Thyroid gland (tissue), 4 donors: ENCODE measurements around the gene REEP1. TPM values are rescaled to one million over a fixed set of nuclear protein-coding genes. Genes with fewer than 3 reads are reported as not detected.

Experiments
- DNase-seq, 2 donors: peaks; one replicate each; pipeline ENCODE4 v3.0.0-alpha.2; 2019
- H3K27ac ChIP-seq, 3 donors: fragments of 200-600 bp; sonication (generic); 1 replicate in 2 of 3; 2 replicates in 1 of 3; pipeline ENCODE4 v1.5.1; 2016 to 2019; ENCODE audit warnings: mild to moderate bottlenecking in 1 of 3, moderate library complexity in 1 of 3
- H3K27me3 ChIP-seq: fragments of 200-600 bp; sonication (generic); one replicate; pipeline ENCODE4 v1.5.1; 2019
- H3K36me3 ChIP-seq, 2 donors: fragments of 200-600 bp; sonication (generic); one replicate each; pipeline ENCODE4 v1.5.1; 2016 to 2019
- H3K4me1 ChIP-seq, 2 donors: fragments of 200-600 bp; sonication (generic); one replicate each; pipeline ENCODE4 v1.5.1; 2017 to 2019
- H3K4me3 ChIP-seq, 3 donors: fragments of 200-600 bp; sonication (generic); replicated peaks in 1 of 3; 1 replicate in 2 of 3; 2 replicates in 1 of 3; pipeline ENCODE4 v1.5.1; 2016; ENCODE audit warnings: mild to moderate bottlenecking in 1 of 3
- H3K9me3 ChIP-seq: fragments of 200-600 bp; sonication (generic); one replicate; pipeline ENCODE4 v1.5.1; 2017
- POLR2A ChIP-seq, 2 donors: fragments of 450-650 bp; IDR thresholded peaks; one replicate each; pipeline ENCODE4 v1.6.1; 2017; ENCODE audit warnings: antibody characterized with exemption in 2 of 2, mild to moderate bottlenecking in 2 of 2, moderate library complexity in 1 of 2
- WGBS, 2 donors: methylation state at CpG; one replicate each; pipeline ENCODE4 v1.1.5; 2017; 5-methylcytosine and 5-hydroxymethylcytosine counted together
- intact Hi-C: fragments of 100-400 bp; cut with DNase I; formaldehyde crosslinking; loops from one replicate; pipeline ENCODE4 v1.15.1; 2023
- total RNA-seq, 4 donors: library from RNA; depleted of rRNA; stranded (reverse); fragments of >200 nt; gene quantifications; one replicate each; pipeline ENCODE4 v1.2.3, GENCODE V29; 2016
- TF ChIP-seq, protein P1 (sequence below), 6 experiments: fragments of 200-600 bp in 3 of 6; fragments of 450-650 bp in 3 of 6; sonication (generic) in 3 of 6; IDR thresholded peaks; one replicate each; pipeline ENCODE4 v1.5.1; 2016 to 2019; ENCODE audit warnings: antibody characterized with exemption in 6 of 6, mild to moderate bottlenecking in 2 of 6, inconsistent platforms in 1 of 6, moderate library complexity in 1 of 6

REEP1 gene
- total RNA-seq, 4 donors from 2014 or later: 2.5 to 7.1 (median 5.5) TPM

DNA sequence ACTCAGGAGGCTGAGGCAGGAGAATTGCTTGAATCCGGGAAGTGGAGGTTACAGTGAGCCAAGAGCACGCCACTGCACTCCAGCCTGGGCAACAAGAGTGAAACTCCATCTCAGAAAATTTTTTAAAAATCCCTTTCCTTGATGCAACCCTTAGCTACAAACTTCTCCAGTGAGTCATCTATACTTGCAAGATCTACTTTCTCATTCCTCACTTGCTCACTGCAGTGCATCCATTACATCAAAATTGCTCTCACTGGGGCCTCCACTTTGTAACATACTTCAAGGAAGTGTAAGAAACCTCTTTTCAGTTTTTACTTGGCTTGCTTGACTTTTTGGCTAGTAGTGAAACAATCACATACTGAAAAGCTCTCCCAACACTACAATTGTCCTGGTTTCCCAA lies 65.3 kb downstream of the REEP1 start:
- Histone ChIP-seq H3K36me3 (no peaks in the 10 kb centered on the region), H3K27me3 (no peaks in the 10 kb centered on the region), H3K4me1 (no peaks in the 10 kb centered on the region), H3K27ac (no peak overlapping the region), H3K4me3 (no peak overlapping the region), H3K9me3 (peaks cover 2% of the 10 kb centered on the region)
- intact Hi-C loops: no loop called here
- 93 to 98% methylated on average over 2 of the region's 2 CpGs for WGBS, 2 donors
- DNase-seq: no peak
- TF ChIP-seq, protein P1, sequence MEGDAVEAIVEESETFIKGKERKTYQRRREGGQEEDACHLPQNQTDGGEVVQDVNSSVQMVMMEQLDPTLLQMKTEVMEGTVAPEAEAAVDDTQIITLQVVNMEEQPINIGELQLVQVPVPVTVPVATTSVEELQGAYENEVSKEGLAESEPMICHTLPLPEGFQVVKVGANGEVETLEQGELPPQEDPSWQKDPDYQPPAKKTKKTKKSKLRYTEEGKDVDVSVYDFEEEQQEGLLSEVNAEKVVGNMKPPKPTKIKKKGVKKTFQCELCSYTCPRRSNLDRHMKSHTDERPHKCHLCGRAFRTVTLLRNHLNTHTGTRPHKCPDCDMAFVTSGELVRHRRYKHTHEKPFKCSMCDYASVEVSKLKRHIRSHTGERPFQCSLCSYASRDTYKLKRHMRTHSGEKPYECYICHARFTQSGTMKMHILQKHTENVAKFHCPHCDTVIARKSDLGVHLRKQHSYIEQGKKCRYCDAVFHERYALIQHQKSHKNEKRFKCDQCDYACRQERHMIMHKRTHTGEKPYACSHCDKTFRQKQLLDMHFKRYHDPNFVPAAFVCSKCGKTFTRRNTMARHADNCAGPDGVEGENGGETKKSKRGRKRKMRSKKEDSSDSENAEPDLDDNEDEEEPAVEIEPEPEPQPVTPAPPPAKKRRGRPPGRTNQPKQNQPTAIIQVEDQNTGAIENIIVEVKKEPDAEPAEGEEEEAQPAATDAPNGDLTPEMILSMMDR (IDR thresholded peaks at IDR 0.05): no peak

DNA sequence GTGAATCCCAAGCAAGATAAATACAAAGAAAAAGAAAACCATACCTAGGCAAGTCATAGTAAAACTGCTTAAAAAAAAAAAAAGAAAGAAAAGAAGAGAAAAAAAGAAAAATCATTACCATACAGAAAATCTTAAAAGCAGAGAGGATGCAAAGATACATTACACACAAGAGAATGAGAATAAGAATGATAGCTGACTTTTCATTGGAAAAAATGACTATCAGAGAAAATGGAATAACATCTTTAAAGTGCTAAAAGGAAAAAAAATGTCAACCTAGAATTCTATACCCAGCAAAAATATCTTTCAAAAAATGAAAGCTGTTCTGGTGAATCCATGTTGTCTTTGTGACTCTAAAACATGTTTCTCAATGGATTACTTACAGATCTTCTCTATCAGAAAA lies 66.2 kb downstream of the REEP1 start:
- DNase-seq: no peak
- no peaks in the 10 kb centered on the region for H3K4me1 ChIP-seq
- no peaks in the 10 kb centered on the region for H3K36me3 ChIP-seq
- H3K27me3 ChIP-seq: no peaks in the 10 kb centered on the region
- intact Hi-C loops: no loop called here
- H3K9me3 ChIP-seq: peaks cover 2% of the 10 kb centered on the region
- no peak overlapping the region for H3K27ac ChIP-seq
- H3K4me3 ChIP-seq: no peak overlapping the region
- no peak for TF ChIP-seq POLR2A (IDR thresholded peaks at IDR 0.05)
- TF ChIP-seq, protein P1 (IDR thresholded peaks at IDR 0.05): no peak

DNA sequence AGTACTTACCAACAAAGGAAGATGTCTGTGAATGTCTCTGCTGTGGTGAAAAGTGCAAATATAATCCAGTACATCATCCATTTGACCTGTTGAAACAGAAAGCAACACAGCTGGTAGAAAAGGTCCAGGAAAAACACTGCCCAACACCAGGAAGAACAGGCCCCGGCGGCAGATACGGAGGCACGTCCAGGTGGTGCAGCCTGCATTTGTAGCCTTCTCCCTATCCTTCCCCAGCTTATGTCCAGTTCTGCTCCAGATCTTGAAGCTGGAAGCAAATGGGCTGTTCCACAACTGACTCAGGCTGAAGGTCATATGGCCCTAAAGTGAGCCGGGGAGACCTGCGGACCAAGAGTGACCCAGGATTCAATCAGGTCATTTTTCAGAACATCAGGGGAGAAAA lies 73.5 kb downstream of the REEP1 start:
- WGBS, 2 donors: 91% methylated on average over 6 of the region's 6 CpGs

DNA sequence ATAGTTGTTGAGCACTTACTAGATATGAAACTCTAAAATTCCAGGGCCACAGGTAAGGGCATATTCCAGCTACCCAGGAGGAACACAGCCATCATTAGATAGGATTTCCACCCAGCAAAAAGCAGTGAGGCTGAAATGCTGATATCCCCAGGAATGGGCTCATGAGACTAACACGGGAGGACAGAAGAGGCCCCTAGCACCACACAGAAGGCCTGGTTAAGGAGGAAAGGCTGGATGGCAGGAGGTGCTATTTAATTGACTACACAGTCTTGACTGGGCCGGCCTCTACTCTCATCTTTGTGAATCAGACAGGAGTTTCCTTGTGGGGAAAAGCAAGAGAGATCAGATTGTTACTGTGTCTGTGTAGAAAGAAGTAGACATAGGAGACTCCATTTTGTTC lies 76.4 kb downstream of the REEP1 start:
- Histone ChIP-seq H3K9me3 (no peaks in the 10 kb centered on the region), H3K4me1 (no peaks in the 10 kb centered on the region), H3K36me3 (no peaks in the 10 kb centered on the region), H3K27me3 (no peaks in the 10 kb centered on the region), H3K4me3 (no peak overlapping the region), H3K27ac (no peak overlapping the region)
- DNase-seq: no peak
- TF ChIP-seq POLR2A (IDR thresholded peaks at IDR 0.05): no peak
- TF ChIP-seq, protein P1 (IDR thresholded peaks at IDR 0.05): no peak
- WGBS, 2 donors: 87 to 91% methylated on average over 2 of the region's 2 CpGs
- intact Hi-C loops: no loop called here

More for the DNA sequence above, 73.5 kb downstream of the REEP1 start:
- Histone ChIP-seq H3K27ac (no peak overlapping the region), H3K4me1 (no peaks in the 10 kb centered on the region), H3K36me3 (no peaks in the 10 kb centered on the region), H3K4me3 (no peak overlapping the region), H3K9me3 (no peaks in the 10 kb centered on the region), H3K27me3 (no peaks in the 10 kb centered on the region)
- no peak for DNase-seq
- intact Hi-C loops: no loop called here
- TF ChIP-seq POLR2A (IDR thresholded peaks at IDR 0.05): no peak
- TF ChIP-seq, protein P1 (IDR thresholded peaks at IDR 0.05): no peak

DNA sequence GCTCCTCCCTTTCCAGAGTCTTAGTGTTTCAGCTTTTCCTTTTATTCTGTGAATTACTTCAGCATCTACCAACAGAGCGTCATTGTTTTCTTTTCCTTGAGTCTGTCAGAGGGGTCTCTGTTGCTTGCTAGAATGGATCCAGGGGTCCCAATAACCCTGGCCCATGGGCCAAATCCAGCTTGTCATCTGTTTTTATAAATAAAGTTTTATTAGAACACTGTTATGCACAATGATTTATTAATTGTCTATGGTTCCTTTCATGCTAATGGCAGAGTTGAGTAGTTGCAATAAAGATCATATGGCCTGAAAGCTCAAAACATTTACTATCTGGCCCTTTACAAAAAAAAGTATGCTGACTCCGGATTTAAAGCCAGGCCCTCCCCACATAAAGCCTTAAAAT lies 79.3 kb downstream of the REEP1 start:
- DNase-seq: no peak
- 94% methylated on average over 2 of the region's 2 CpGs for WGBS, 2 donors
- Histone ChIP-seq H3K27me3 (no peaks in the 10 kb centered on the region), H3K4me3 (no peak overlapping the region), H3K36me3 (no peaks in the 10 kb centered on the region), H3K4me1 (peaks cover 9 to 11% of the 10 kb centered on the region in 2 donors), H3K27ac (no peak overlapping the region), H3K9me3 (no peaks in the 10 kb centered on the region)
- TF ChIP-seq, protein P1 (IDR thresholded peaks at IDR 0.05): no peak
- no peak for TF ChIP-seq POLR2A (IDR thresholded peaks at IDR 0.05)
- intact Hi-C loops: no loop called here
